Right kidney (tissue), 1 donor: ENCODE results near the gene MYO16.

Experiments
- DNase-seq: peaks from one replicate; pipeline ENCODE4 v3.0.0-alpha.2; 2016

MYO16 gene

DNA sequence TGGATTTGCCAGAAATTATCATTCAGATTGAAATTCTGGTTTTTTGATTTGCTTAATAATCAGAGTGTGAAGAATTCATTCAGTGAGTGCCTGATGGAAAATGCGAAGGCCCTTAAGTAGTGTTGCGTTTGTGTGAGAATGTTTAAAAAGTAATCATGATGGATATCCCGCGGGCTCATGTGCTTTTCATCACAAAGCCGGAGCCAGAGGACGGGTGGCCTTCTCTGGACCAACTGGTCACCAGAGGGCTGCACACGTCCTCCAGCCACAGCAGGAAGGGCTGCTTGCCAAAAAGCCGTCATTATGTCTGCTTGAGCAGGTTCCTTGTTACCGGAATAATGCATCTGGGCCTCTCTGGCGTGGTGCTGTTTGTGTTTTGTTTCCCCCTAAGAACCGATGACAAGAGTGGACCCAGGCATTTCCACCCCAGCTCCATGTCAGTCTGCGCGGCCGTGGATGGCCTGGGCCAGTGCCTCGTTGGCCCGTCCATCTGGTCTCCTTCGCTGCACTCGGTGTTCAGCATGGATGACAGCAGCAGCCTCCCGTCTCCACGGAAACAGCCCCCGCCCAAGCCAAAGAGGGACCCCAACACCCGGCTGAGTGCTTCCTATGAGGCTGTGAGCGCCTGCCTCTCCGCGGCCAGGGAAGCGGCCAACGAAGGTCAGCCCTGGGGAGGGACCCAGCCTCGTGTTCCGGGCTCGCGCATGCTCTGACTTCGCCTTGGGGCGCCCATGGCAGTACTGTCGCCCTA is 497.7 kb downstream of the MYO16 start:
- DNase-seq, result no peak

DNA sequence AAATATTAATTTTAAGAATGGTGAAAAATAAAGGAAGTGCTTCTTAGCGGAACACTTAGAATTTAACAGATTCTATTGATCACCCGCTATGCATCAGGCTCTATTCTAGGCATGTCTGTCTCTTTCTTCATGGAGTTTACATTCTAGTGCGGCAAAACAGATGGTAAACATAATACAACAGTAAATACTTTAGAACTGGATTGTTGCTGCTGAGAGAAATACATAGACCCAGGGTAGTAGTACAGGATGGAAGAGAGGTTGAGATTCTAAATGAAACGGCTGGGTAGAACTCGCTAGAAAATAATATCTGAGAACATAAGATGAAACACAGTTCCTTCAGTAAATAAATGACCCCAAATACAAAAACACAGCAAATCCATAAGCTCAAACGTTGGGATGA is 498.7 kb downstream of the MYO16 start:
- DNase-seq, result no peak

DNA sequence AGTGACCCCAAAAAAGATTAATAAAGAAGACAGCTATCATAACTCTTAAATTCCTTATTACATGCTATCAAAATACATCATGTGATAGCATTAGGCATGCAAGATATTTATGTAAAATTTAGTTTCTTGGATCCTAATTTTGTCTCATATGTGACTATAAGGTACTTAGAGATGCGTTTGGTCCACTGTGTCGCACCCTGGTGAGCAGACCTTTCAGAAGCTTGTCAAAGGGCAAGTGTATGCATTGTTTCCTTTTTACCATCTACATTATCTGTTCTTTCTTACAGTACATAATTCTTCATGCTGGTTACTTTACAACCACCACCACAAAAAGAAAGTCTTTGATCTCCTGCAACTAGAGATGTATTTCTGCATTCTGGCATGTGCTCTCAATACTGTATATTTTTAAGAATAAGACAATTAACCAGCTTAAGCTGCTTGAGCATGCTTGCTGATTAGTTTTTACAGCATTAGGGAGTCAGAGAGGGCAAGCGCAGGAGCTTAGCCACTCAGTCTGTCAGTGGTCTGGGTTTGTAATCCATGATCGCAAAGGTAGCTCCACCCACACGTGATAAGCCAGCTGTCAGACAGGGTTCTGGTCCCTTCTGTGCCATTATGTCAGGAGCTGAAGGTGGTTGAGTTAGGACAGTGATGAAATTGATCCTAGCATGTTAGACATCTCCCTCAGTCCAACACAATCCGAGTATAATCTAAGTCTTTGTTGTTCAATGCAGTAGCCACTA is 500.9 kb downstream of the MYO16 start:
- no peak for DNase-seq

DNA sequence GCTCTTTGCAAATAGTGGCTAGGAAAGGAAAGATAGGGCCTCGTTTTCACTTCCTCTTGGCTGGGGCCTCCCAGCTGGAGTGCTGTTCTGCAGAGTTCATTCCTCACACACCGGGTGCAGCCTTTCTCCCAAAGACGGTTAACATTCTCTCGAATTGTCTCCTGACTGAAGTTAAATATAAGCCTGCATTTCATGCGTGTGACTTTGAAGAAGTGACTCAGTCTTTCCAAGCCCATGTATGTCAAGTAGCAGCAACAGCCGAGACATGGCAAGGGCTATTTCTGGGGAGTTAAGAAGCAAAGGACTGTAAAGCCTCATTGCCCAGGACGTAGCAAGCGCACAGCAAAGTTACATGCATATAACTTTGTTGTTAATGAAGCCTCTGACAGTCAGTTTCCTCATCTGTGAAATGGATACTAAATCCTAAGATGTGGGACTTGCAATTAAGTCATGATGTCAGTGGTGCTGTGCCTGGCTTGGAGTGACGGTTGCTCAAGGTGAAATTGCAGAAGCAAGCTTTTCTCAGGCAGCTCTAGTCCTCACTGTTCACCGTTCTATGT is 502.4 kb downstream of the MYO16 start:
- DNase-seq, result no peak

DNA sequence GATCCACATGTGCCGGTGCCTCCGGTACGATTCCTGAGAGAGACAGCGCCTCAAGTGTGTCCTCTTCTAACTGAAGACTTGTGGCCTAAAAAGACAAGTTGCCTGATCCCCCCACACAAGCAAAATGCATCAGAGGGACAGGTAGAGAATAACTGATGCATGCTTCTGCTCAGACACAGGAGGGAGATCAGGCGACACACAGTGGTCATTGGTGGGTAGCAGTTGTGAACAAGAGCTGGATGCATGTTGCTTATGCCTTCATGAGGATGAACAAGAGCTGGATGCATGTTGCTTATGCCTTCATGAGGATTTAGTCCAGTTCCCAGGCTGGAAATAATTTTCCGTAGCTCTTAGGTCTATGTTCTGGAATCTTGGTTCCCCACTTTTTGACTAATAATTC is 505.6 kb downstream of the MYO16 start:
- DNase-seq, result no peak

DNA sequence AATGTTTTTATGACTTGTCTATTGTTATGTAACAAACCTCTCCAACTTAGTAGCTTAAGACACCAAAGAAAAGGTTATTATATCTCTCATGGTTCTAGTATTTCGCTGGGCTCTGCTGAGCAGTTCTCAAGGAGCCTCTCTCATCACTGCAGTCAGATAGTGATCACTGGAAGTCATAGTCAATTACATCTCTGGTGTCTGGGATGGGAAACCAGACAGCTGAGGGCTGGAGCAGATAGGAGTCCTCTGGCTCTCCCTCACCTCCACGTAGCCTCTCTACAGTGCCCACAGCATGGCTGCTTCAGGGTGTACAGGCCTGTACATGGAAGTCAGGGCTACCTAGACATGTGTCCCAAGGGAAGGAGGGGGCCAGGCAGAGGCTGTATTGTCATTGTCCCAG is 507.5 kb downstream of the MYO16 start:
- DNase-seq, result no peak

DNA sequence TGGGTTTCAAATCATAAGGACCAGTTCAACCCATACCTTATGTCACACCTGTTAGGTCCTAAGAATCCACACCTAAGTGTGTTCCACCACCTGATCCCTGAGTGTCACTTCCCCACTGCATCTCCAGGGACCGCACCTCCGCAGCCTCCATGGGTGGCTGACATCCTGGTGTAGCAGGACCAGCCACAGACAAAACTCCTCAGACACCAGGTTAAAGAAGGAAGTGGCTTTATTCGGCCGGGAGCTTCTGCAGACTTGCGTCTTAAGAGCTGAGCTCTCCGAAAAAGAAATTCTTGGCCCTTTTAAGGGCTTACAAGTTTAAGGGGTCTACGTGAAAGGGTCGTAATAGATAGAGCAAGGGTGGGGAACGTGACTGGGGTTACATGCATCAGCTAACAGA is 509.9 kb downstream of the MYO16 start:
- no peak for DNase-seq

DNA sequence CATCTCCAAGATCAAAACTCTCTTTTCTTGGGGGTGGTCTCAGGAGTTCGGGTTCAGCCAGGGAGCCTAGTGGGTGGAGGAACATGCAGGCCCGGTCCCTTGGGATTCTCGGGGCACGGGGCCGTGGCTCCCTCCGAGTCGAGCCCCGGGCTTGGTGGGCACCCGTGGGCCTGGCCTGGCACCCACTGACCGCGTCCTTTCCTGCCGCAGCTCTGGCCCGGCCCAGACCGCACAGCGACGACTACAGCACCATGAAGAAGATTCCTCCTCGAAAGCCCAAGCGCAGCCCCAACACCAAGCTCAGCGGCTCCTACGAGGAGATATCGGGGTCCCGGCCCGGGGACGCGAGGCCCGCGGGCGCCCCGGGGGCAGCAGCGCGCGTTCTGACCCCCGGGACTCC is 510.6 kb downstream of the MYO16 start:
- DNase-seq, result no peak

DNA sequence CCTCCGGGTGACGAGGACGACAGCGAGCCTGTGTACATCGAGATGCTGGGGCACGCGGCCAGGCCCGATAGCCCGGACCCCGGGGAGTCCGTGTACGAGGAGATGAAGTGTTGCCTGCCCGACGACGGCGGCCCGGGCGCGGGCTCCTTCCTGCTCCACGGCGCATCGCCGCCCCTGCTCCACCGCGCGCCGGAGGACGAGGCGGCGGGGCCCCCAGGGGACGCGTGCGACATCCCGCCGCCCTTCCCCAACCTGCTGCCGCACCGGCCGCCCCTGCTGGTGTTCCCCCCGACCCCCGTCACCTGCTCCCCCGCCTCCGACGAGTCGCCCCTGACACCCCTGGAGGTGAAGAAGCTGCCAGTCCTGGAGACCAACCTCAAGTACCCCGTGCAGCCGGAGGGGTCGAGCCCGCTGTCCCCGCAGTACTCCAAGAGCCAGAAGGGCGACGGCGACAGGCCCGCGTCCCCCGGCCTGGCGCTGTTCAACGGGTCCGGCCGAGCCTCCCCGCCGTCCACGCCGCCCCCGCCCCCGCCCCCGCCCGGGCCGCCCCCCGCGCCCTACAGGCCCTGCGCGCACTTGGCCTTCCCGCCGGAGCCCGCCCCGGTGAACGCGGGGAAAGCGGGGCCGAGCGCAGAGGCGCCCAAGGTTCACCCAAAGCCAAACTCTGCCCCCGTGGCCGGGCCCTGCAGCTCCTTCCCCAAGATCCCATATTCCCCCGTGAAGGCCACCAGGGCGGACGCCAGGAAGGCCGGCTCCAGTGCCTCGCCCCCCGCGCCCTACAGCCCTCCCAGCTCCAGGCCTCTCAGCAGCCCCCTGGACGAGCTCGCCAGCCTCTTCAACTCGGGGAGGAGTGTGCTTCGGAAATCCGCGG is 511.3 kb downstream of the MYO16 start:
- peak; percentile 45 for DNase-seq

DNA sequence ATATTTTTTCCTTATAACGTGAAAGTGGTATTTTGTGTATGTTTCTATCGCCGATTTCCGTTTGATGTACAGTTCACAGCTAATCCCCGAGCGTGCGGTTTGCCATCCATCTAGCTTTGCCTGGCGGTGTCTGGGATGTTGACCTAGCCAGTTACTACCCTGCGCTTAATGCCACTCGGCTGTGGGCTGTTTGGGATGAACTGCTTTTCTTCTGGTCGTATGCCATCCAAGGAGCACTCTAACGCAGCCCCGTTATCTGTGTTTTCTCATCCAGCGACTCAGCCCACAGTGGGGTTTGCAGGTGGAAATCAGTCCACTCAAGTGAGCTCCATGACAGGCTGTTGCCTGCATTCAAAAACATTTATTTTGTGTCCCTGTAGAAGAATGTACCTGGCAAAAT is 512.3 kb downstream of the MYO16 start:
- no peak for DNase-seq

DNA sequence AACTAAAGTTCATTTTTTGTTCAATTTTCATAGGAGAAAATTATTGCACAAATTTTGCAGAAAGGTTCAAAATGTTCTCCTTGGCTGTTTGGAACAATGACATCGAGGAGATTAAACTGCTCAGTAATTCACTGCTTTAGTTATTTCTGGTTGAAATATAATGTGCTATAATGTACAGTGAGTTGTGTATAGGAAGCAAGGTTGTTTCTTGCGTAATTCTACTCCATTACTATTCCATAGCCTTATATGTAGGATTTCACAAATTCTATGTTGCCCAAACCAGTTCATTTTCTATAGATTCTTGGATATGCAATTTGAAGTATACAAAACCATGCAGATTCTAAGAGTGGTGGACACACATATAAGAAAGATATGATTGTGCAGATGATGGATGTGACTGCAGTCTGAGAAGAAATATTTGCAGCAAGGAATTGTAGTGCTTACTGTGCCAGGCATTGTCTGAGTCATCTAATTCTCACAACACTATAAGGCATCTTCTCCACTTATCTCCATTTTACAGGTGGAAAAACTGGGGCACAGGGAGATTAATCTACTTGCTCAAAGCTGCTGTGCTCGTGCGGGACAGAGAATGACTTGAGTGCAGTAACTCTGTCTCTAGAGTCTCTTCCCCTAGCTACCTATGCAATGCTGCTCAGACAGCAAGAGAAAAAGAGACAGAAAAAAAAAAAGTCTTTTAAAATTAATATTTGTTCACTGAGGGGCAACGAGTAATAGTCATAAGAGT is 515.5 kb downstream of the MYO16 start:
- no peak for DNase-seq

DNA sequence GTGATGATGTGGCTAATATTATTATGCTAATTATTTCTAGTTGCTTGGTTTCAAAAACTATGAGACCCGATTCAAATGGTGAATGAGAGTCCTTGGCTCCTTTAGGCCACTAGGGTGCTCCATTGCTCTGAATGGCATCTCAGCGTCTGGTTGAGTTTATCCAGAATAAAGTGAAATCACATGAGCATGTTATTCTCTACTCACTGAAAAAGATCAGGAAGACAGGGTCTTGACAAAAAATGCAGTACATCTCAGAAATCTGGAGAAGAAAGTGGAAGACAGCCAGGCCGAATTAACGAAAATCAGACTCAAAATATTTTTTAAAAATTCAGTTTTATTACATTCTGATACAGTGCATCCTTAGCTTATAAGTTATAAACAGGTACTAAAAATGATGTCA is 516.2 kb downstream of the MYO16 start:
- no peak for DNase-seq

DNA sequence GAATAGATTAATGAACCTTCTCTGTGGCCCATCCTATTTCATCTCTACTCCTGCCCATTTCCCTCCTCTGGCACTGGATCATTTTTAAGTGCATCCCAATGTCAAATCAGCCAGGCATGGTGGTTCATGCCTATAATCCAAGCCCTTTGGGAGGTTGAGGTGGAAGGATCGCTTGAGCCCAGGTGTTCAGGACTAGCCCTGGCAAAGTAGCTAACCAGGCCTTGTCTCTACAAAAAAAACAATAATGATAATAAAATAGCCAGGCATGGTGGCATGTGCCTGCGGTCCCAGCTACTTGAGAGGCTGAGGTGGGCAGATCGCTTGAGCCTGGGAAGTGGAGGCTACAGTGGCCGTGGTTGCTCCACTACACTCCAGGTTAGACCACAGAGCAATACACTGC is 517.0 kb downstream of the MYO16 start:
- DNase-seq, result no peak

DNA sequence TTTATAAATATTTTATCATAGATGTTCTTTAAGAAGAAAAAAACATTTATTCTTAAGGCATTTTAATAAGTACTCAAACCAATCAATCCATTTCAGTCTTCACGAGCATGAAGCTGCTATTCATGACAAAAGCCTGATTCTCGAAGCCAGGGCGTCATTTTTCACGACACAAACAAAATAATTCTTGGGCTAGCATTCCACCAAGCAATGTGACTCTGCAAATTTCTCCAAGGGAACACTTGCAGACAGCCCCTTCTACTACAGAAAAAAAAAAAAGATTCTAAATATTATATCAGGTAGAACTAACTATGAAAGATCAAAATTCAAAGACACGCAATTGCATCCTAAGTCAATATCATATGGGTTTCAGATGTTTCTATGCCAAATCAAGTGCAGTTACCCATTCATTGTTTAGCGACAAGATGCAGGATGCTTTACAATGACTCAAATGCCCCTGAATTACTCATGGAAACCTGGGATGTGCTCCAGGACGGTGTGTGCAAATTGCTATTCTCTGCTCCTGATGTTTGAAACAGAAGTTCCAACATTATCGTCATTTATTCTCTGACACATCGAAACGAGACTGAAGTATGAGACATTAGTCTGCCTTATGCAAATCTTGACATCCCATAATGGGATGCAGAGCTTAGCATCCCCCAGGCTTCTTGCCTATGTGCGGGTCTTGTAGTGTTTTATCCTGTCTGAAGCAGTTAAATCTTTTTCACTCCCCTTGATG is 517.7 kb downstream of the MYO16 start:
- DNase-seq, result no peak

DNA sequence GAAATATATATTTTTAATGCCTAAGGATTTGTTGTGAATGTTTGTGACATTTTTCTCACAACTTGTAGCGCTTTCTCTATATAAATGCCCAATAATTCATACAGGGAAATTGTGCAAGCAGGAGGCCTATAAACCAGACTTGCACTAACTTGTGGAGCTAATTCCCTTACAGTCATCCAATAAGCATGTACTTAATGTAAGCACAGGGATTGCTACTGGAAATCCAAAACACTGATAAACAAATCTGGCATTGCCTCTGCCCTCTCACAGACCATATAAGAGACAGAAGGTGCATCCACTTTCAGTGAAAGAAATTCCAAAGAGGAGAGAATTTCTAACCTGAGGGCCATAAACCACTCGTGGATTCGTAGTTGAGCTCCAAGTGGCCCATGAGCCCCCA is 518.8 kb downstream of the MYO16 start:
- no peak for DNase-seq

DNA sequence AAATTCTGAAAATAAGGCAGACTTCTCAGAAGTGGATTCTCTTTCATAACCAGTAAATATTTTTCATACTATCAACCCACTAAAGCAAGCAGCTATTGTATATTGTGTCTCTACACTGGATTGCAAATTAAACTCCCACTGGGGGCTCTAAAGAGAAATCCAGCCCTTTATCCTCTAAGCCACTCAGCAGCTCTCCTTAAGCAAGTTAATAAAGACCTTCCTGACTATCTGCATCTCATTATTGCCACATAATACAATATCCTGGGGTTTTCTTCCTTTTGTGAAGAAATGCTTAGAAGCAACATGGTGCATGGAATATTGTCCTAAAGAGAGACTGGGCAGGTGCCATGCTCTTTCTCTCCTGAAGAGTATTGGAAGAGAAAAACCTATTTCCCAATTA is 521.3 kb downstream of the MYO16 start:
- DNase-seq, result no peak

DNA sequence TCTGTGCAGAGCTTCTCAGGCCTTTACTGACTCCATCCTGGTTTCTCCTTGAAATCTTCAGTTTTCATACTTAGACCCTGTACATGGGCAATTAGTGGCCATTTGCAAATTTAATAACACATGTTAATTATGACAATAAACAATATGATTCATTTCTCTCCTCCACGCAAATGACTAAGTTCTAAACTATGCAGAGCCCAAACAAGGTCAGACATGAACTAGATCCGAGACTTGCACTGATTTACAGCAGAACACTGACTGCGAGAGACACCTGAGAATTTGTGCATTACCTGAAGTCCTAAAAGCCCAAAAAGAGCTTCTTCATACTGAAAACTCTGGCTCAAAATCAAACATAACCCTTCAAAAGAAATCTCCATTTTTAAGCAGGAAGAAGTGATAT is 521.8 kb downstream of the MYO16 start:
- no peak for DNase-seq

DNA sequence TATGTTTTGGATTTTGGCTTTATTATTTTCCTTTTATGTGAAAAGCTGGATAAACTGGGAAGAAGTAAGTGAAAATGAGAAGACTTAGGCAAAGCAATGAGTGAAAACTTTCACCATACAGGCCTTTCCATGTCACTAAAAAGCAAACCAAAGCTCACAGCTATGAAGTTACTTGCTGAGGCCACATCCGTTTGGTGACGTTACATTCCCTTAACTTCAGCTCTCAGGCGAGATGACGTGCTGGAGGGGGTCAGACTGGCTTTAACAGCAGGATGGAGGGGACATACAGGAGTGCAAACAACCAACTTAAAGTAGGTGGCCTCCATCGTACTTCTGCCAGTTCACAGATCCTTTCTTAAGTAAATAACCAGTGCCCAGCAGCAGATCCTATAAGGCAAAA is 522.3 kb downstream of the MYO16 start:
- DNase-seq, result no peak

DNA sequence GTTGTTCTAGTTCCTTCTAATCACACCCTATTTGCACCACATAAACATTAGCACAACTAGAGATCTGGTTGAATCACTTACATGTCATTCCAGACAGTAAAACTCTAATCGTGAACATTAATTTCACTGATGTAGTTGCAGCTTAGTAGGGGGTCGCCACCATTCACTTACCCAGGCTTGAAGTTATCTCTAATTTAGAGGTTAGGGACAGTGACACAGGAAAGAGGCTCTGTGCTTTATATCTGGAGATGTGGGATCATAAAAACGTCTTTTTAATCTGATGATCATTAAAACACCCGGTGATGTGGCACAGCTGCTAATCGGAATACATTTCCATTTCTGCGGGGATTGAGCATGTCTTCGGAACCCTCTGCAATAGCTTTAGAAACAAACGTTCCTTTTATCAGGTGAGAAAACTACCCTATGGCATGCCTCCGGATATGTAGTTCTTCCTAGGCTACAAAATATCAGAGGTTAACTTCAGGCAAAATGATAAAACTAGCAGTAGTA is 523.0 kb downstream of the MYO16 start:
- DNase-seq, result no peak

DNA sequence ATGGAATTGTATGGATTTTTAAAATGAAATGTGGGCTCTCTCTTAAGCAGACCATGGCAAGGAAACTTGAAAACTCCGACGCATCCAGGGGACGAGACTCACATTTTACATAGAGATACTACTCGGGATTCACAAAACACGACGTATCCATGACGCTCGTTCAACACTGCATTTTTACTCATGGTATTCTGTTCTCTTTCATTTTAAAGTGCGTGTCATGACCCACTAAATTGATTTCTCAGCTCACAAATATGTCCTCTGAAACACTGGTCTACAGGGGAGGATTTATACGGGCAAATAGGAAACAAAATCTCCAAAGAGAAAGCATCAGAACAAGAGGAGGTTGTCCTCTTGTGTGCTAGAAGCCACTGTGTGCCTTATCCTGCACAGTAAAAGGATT is 523.5 kb downstream of the MYO16 start:
- no peak for DNase-seq

DNA sequence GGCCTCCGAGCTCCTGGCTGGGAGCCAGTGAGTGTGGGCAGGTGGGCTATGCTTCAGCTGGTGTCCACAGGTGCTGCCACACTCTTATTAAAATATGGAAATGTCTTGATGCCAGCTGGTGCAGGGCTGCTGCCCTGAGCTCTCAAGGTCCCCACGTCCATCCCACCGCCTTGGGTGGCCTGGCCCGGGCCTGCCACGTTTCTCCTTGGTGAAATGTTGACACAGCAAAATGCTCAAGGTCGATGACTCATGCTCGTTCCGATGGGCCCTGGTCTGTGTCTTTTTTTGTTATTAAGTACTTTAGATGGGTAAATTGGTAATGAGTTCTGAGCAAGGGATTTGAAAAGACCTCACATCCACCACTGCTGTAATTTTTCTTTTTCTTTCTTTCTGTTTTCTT is 524.7 kb downstream of the MYO16 start:
- no peak for DNase-seq
